Ishikawa (cell line): ENCODE data around the gene OBSCN.

ENCODE experiments used
- TAF1 ChIP-seq: IDR thresholded peaks from 2 replicates; pipeline ENCODE4 v1.6.1; 2012; ENCODE audit warnings: low read depth, mild to moderate bottlenecking
- USF1 ChIP-seq: IDR thresholded peaks from 2 replicates; pipeline ENCODE4 v1.6.1; 2012

- no peak for TF ChIP-seq TAF1
- no peak for TF ChIP-seq USF1
Measured at GRCh38 chr1:228396770-228397662, 189.2 kb downstream of the OBSCN start.
